IMR-90 (cell line): ENCODE data around the gene PIMREG. TPM values are rescaled to one million over a fixed set of nuclear protein-coding genes. Genes with fewer than 3 reads are reported as not detected.

ENCODE experiments used
- ATAC-seq: fragments of 200-7000 bp; cut with Tn5 transposase; 2 replicates; pipeline ENCODE4 v1.9.1; 2020; ENCODE audit warnings: low read depth, mild to moderate bottlenecking, moderate library complexity
- BruUV-seq: library from RNA; stranded (reverse); fragments of 400-500 nt; replicated peaks from 2 replicates; lab custom pipeline; 2021; lab: Mats Ljungman, UMichigan
- CTCF ChIA-PET: fragments of 300-600 bp; formaldehyde crosslinking; extraction: SDS; loops from one replicate; lab custom pipeline; 2021; ENCODE audit warnings: antibody characterized with exemption; lab: Yijun Ruan, JAX
- POLR2A ChIA-PET: fragments of 300-600 bp; sonication (Branson Sonifier 250); formaldehyde crosslinking; loops from one replicate; lab custom pipeline; 2022; ENCODE audit warnings: antibody characterized with exemption; ENCODE audit not compliant: unreplicated experiment; lab: Charles Lee
- DNase-seq: peaks from one replicate; pipeline ENCODE4 v3.0.0; 2013
- H2AFZ ChIP-seq: replicated peaks from 2 replicates; pipeline ENCODE3; 2013; ENCODE audit warnings: low read length, mild to moderate bottlenecking; ENCODE audit not compliant: poor library complexity
- H2AK5ac ChIP-seq: 2 replicates; pipeline ENCODE4 v1.6.1; 2013; ENCODE audit warnings: low read depth, low read length, inconsistent platforms
- H2AK9ac ChIP-seq: replicated peaks from 2 replicates; pipeline ENCODE3; 2013; ENCODE audit warnings: mild to moderate bottlenecking, low read depth, low read length, moderate library complexity; ENCODE audit not compliant: poor library complexity
- H2BK120ac ChIP-seq: 2 replicates; pipeline ENCODE4 v1.6.1; 2013; ENCODE audit warnings: low read depth, low read length, inconsistent platforms
- H2BK15ac ChIP-seq: 3 replicates; pipeline ENCODE4 v1.6.1; 2013; ENCODE audit warnings: low read depth, low read length, inconsistent platforms
- H2BK20ac ChIP-seq: 2 replicates; pipeline ENCODE4 v1.6.1; 2013; ENCODE audit warnings: low read depth, mild to moderate bottlenecking, inconsistent platforms, low read length, moderate library complexity
- H2BK5ac ChIP-seq: 2 replicates; pipeline ENCODE4 v1.6.1; 2013; ENCODE audit warnings: mild to moderate bottlenecking, low read depth, low read length, inconsistent platforms; ENCODE audit not compliant: poor library complexity, severe bottlenecking
- H3K14ac ChIP-seq: replicated peaks from 2 replicates; pipeline ENCODE4 v1.6.1; 2013; ENCODE audit warnings: low read depth, low read length, inconsistent platforms
- H3K18ac ChIP-seq: 2 replicates; pipeline ENCODE4 v1.6.1; 2013; ENCODE audit warnings: low read depth, low read length, control low read depth
- H3K23ac ChIP-seq: 2 replicates; pipeline ENCODE4 v1.6.1; 2013; ENCODE audit warnings: low read depth, low read length, inconsistent platforms
- H3K27ac ChIP-seq: 2 replicates; pipeline ENCODE4 v1.5.1; 2013; ENCODE audit warnings: mild to moderate bottlenecking, control low read depth, low read length; ENCODE audit not compliant: insufficient read depth
- H3K27me3 ChIP-seq: 2 replicates; pipeline ENCODE4 v1.6.1; 2013; ENCODE audit warnings: low read length; ENCODE audit not compliant: control insufficient read depth, insufficient read depth
- H3K36me3 ChIP-seq: 2 replicates; pipeline ENCODE4 v1.6.1; 2013; ENCODE audit warnings: low read length, mixed read lengths; ENCODE audit not compliant: control insufficient read depth, insufficient read depth
- H3K4ac ChIP-seq: 2 replicates; pipeline ENCODE4 v1.6.1; 2013; ENCODE audit warnings: low read depth, low read length, inconsistent platforms
- H3K4me1 ChIP-seq: 2 replicates; pipeline ENCODE4 v1.6.1; 2013; ENCODE audit warnings: low read length, mixed read lengths; ENCODE audit not compliant: control insufficient read depth, insufficient read depth
- H3K4me2 ChIP-seq: 2 replicates; pipeline ENCODE4 v1.6.1; 2013; ENCODE audit warnings: low read depth, mild to moderate bottlenecking, control low read depth, low read length, moderate library complexity
- H3K4me3 ChIP-seq: 2 replicates; pipeline ENCODE4 v1.5.1; 2013; ENCODE audit warnings: low read depth, mild to moderate bottlenecking, control low read depth, low read length, moderate library complexity; ENCODE audit not compliant: insufficient read depth
- H3K56ac ChIP-seq: 2 replicates; pipeline ENCODE4 v1.6.1; 2013; ENCODE audit warnings: low read length, inconsistent platforms; ENCODE audit not compliant: insufficient read depth; ENCODE audit errors: extremely low read depth
- H3K79me1 ChIP-seq, 2 experiments: 2 replicates each; pipeline ENCODE4 v1.6.1; 2013; ENCODE audit warnings: low read length in 2 of 2, inconsistent platforms in 1 of 2, low read depth in 1 of 2
- H3K9ac ChIP-seq: 2 replicates; pipeline ENCODE4 v1.6.1; 2013; ENCODE audit warnings: low read depth, low read length, control low read depth
- H3K9me1 ChIP-seq: 2 replicates; pipeline ENCODE4 v1.6.1; 2013; ENCODE audit warnings: low read length, inconsistent platforms; ENCODE audit not compliant: insufficient read depth
- H3K9me3 ChIP-seq: 2 replicates; pipeline ENCODE4 v1.6.1; 2013; ENCODE audit warnings: low read length; ENCODE audit not compliant: control insufficient read depth, insufficient read depth
- H4K20me1 ChIP-seq: 2 replicates; pipeline ENCODE4 v1.6.1; 2013; ENCODE audit warnings: low read length, inconsistent platforms; ENCODE audit not compliant: insufficient read depth
- H4K5ac ChIP-seq: 2 replicates; pipeline ENCODE4 v1.6.1; 2013; ENCODE audit warnings: mild to moderate bottlenecking, low read depth, low read length, control low read depth
- H4K8ac ChIP-seq, 2 experiments: 2 replicates each; pipeline ENCODE4 v1.6.1; 2013; ENCODE audit warnings: low read depth in 2 of 2, low read length in 2 of 2, control low read depth in 1 of 2, inconsistent platforms in 1 of 2
- H4K91ac ChIP-seq: 2 replicates; pipeline ENCODE4 v1.6.1; 2013; ENCODE audit warnings: low read depth, low read length, inconsistent platforms; ENCODE audit not compliant: insufficient read depth
- BHLHE40 ChIP-seq: fragments of 150-350 bp; IDR thresholded peaks from 2 replicates; pipeline ENCODE4 v1.6.1; 2016; ENCODE audit warnings: mild to moderate bottlenecking, low read depth, low read length
- MAZ ChIP-seq: IDR thresholded peaks from 2 replicates; pipeline ENCODE4 v1.6.1; 2012; ENCODE audit warnings: low read depth, mild to moderate bottlenecking, low read length, improper control_type of control experiment, moderate library complexity, borderline replicate concordance
- MXI1 ChIP-seq: IDR thresholded peaks from 2 replicates; pipeline ENCODE4 v1.6.1; 2012; ENCODE audit warnings: low read depth, mild to moderate bottlenecking, low read length, moderate library complexity, borderline replicate concordance
- POLR2A ChIP-seq: IDR thresholded peaks from 2 replicates; pipeline ENCODE4 v1.6.1; 2012; ENCODE audit warnings: mild to moderate bottlenecking, low read depth, low read length
- RAD21 ChIP-seq: IDR thresholded peaks from 2 replicates; pipeline ENCODE4 v1.6.1; 2012; ENCODE audit warnings: low read length, improper control_type of control experiment
- RCOR1 ChIP-seq: IDR thresholded peaks from 2 replicates; pipeline ENCODE4 v1.6.1; 2012; ENCODE audit warnings: mild to moderate bottlenecking, low read length, improper control_type of control experiment; ENCODE audit not compliant: insufficient replicate concordance
- SMC3 ChIP-seq: fragments of 150-350 bp; IDR thresholded peaks from 2 replicates; pipeline ENCODE4 v1.6.1; 2016; ENCODE audit warnings: low read depth, mild to moderate bottlenecking, antibody characterized with exemption, low read length, moderate library complexity
- WGBS, 2 experiments: methylation state at CpG; one replicate each; pipeline versions ENCODE4 v1.1.5 to v1.1.7; 2013; ENCODE audit warnings: missing lambda C conversion rate in 2 of 2; ENCODE audit not compliant: insufficient read length in 1 of 2; ENCODE audit errors: extremely low coverage in 2 of 2; 5-methylcytosine and 5-hydroxymethylcytosine counted together
- dilution Hi-C: fragments of 300-500 bp; cut with HindIII; formaldehyde crosslinking; loops from one replicate; pipeline ENCODE4 v1.14.3; 2018; ENCODE audit warnings: low sequenced_read_pairs; ENCODE audit not compliant: unreplicated experiment
- in situ Hi-C: fragments of 300-500 bp; cut with MboI; formaldehyde crosslinking; loops from 3 replicates; pipeline ENCODE4 v1.14.3; 2019; ENCODE audit warnings: low sequenced_read_pairs, inconsistent platforms, mixed read lengths
- intact Hi-C: fragments of 100-400 bp; cut with micrococcal nuclease; formaldehyde crosslinking; loops from 2 replicates; pipeline ENCODE4 v1.10.0; 2022
- polyA plus RNA-seq, 3 experiments: library from polyadenylated mRNA; depleted of rRNA; stranded (reverse); fragments of >200 nt; gene quantifications; 2 replicates each; pipeline ENCODE4 v1.2.3, GENCODE V29; 2012; ENCODE audit warnings: low replicate concordance in 1 of 3
- total RNA-seq: library from RNA; depleted of rRNA; stranded (reverse); fragments of >200 nt; gene quantifications from 2 replicates; pipeline ENCODE4 v1.2.3, GENCODE V29; 2012
- TF ChIP-seq, protein P1 (sequence below): conservative IDR thresholded peaks from 2 replicates; pipeline ENCODE4 v1.5.1; 2012; ENCODE audit warnings: mild to moderate bottlenecking, low read depth, low read length, improper control_type of control experiment
- TF ChIP-seq, protein P2 (sequence below): fragments of 150-350 bp; IDR thresholded peaks from 2 replicates; pipeline ENCODE4 v1.6.1; 2016; ENCODE audit warnings: low read depth, mild to moderate bottlenecking, low read length, moderate library complexity, borderline replicate concordance

Gene PIMREG
- total and polyA plus RNA-seq, 2 of the 4 experiments (the other 2 are of a cell fraction), result 21.5 to 25.9 TPM

DNA sequence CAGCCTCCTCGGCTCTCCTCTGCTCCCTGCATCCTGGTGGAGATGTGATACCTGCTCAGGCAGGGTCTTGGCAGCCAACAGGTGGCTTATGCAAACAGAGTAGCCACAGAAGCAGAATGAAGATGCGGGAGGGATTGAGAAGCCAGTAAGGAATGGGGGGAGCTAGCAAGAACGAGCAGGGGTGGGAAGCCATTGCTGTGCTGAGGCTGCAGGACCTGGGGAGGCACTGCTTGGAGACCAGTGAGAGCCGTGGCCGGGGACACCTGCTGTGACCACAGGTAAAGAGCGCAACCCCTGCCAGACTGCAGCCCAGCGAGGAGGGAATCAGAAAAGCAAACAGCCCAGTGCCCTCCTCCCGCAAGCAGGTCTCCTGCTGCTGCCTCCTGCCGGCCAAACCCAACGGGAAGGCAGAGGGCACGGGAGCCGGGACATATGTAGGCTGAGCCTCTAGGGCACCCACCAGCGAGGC lies 24.0 kb upstream of the PIMREG start:
- peaks cover 21% of the 10 kb centered on the region for H3K27me3 ChIP-seq
- CTCF ChIA-PET, result interaction anchor here (1.8 kb wide), 1 partner anchor 828 kb away, joined by 11 read pairs; no protein-coding TSS in a partner anchor

More for the DNA sequence above, 24.0 kb upstream of the PIMREG start:
- Histone ChIP-seq H4K8ac (no peak overlapping the region), H2AK9ac (no peak overlapping the region), H3K4me1 (no peaks in the 10 kb centered on the region), H3K79me1 (no peaks in the 10 kb centered on the region), H2BK120ac (no peak overlapping the region), H3K18ac (no peak overlapping the region), H3K4me3 (no peak overlapping the region), H2BK15ac (no peak overlapping the region), H3K14ac (no peak overlapping the region), H3K9me3 (no peaks in the 10 kb centered on the region), H3K9ac (no peak overlapping the region), H3K36me3 (no peaks in the 10 kb centered on the region), H3K4me2 (no peak overlapping the region), H3K23ac (no peak overlapping the region), H4K91ac (no peak overlapping the region), H3K9me1 (no peaks in the 10 kb centered on the region), H4K5ac (no peak overlapping the region), H4K20me1 (no peaks in the 10 kb centered on the region), H3K56ac (no peak overlapping the region), H3K27ac (no peak overlapping the region), H2BK5ac (no peak overlapping the region), H3K4ac (no peak overlapping the region), H2AFZ (peak overlapping the region; percentile 56), H2BK20ac (no peak overlapping the region), H2AK5ac (no peak overlapping the region)
- no TSS peak for BruUV-seq
- dilution Hi-C loops, result no loop called here
- POLR2A ChIA-PET, result no interaction called here
- TF ChIP-seq, protein P1, sequence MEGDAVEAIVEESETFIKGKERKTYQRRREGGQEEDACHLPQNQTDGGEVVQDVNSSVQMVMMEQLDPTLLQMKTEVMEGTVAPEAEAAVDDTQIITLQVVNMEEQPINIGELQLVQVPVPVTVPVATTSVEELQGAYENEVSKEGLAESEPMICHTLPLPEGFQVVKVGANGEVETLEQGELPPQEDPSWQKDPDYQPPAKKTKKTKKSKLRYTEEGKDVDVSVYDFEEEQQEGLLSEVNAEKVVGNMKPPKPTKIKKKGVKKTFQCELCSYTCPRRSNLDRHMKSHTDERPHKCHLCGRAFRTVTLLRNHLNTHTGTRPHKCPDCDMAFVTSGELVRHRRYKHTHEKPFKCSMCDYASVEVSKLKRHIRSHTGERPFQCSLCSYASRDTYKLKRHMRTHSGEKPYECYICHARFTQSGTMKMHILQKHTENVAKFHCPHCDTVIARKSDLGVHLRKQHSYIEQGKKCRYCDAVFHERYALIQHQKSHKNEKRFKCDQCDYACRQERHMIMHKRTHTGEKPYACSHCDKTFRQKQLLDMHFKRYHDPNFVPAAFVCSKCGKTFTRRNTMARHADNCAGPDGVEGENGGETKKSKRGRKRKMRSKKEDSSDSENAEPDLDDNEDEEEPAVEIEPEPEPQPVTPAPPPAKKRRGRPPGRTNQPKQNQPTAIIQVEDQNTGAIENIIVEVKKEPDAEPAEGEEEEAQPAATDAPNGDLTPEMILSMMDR, result peak; percentile 42
- TF ChIP-seq RAD21, result peak; percentile 36
- TF ChIP-seq MAZ, result no peak
- TF ChIP-seq MXI1, result no peak
- peak; percentile 44 for TF ChIP-seq SMC3
- no peak for TF ChIP-seq POLR2A
- TF ChIP-seq RCOR1, result no peak
- TF ChIP-seq, protein P2, sequence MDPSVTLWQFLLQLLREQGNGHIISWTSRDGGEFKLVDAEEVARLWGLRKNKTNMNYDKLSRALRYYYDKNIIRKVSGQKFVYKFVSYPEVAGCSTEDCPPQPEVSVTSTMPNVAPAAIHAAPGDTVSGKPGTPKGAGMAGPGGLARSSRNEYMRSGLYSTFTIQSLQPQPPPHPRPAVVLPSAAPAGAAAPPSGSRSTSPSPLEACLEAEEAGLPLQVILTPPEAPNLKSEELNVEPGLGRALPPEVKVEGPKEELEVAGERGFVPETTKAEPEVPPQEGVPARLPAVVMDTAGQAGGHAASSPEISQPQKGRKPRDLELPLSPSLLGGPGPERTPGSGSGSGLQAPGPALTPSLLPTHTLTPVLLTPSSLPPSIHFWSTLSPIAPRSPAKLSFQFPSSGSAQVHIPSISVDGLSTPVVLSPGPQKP, result no peak
- no peak for TF ChIP-seq BHLHE40
- peak; percentile 1 for DNase-seq
- 5% methylated on average over 4 of the region's 13 CpGs; no CpG with 5 or more reads in 1 of the 2 experiments for WGBS, 2 experiments
- peak; percentile 31; the same call in 1 of the 2 replicates for ATAC-seq
- intact Hi-C loops, result loop anchor here (5.0 kb wide), 2 partner anchors 53 to 933 kb away; partner anchors contain the start of genes DERL2 and MIS12
- in situ Hi-C loops, result loop anchor here (5.0 to 25.0 kb wide), 2 partner anchors 233 to 833 kb away; no protein-coding TSS in a partner anchor
